ENCODE results near the gene DDX55.

The DDX55 gene

GRCh38 chr12:123645380-123645779, 43.5 kb downstream of the DDX55 start:
- no peak for TF ChIP-seq CTCF (IDR thresholded peaks at IDR 0.05; ENCODE audit: low read depth, low read length)
- Histone ChIP-seq H3K4me1 (no peaks in the 10 kb centered on the region), H3K9me3 (no peaks in the 10 kb centered on the region), H3K36me3 (peaks cover 46% of the 10 kb centered on the region), H3K4me3 (ENCODE audit: low read depth, low read length) (no peak overlapping the region), H3K27me3 (no peaks in the 10 kb centered on the region)
- no peak for DNase-seq

GRCh38 chr12:123645878-123646277, 44.0 kb downstream of the DDX55 start:
- H3K36me3 ChIP-seq: peaks cover 51% of the 10 kb centered on the region
- DNase-seq: no peak
- H3K9me3 ChIP-seq: no peaks in the 10 kb centered on the region
- H3K4me1 ChIP-seq: no peaks in the 10 kb centered on the region
- no peaks in the 10 kb centered on the region for H3K27me3 ChIP-seq
- no peak overlapping the region for H3K4me3 ChIP-seq (ENCODE audit: low read depth, low read length)
- no peak for TF ChIP-seq CTCF (IDR thresholded peaks at IDR 0.05; ENCODE audit: low read depth, low read length)

- H3K9me3 ChIP-seq: no peaks in the 10 kb centered on the region
- H3K27me3 ChIP-seq: no peaks in the 10 kb centered on the region
- H3K36me3 ChIP-seq: peaks cover 59% of the 10 kb centered on the region
- H3K4me3 ChIP-seq (ENCODE audit: low read depth, low read length): no peak overlapping the region
- no peak for DNase-seq
- TF ChIP-seq CTCF (IDR thresholded peaks at IDR 0.05; ENCODE audit: low read depth, low read length): no peak
- no peaks in the 10 kb centered on the region for H3K4me1 ChIP-seq
Observed at GRCh38 chr12:123648401-123648800, 46.5 kb downstream of the DDX55 start.

- Histone ChIP-seq H3K36me3 (peaks cover 51% of the 10 kb centered on the region), H3K4me1 (no peaks in the 10 kb centered on the region), H3K27me3 (no peaks in the 10 kb centered on the region), H3K9me3 (no peaks in the 10 kb centered on the region), H3K4me3 (ENCODE audit: low read depth, low read length) (no peak overlapping the region)
- no peak for TF ChIP-seq CTCF (IDR thresholded peaks at IDR 0.05; ENCODE audit: low read depth, low read length)
- DNase-seq: no peak
Observed at GRCh38 chr12:123654129-123654701, 52.3 kb downstream of the DDX55 start.

- Histone ChIP-seq H3K9me3 (no peaks in the 10 kb centered on the region), H3K4me1 (no peaks in the 10 kb centered on the region), H3K4me3 (ENCODE audit: low read depth, low read length) (no peak overlapping the region), H3K27me3 (no peaks in the 10 kb centered on the region), H3K36me3 (peaks cover 48% of the 10 kb centered on the region)
- DNase-seq: no peak
- no peak for TF ChIP-seq CTCF (IDR thresholded peaks at IDR 0.05; ENCODE audit: low read depth, low read length)
Observed at GRCh38 chr12:123655420-123655819, 53.5 kb downstream of the DDX55 start.

- H3K36me3 ChIP-seq: peaks cover 38% of the 10 kb centered on the region
- DNase-seq: no peak
Observed at GRCh38 chr12:123656392-123656791, 54.5 kb downstream of the DDX55 start.

More at GRCh38 chr12:123656392-123656791, 54.5 kb downstream of the DDX55 start:
- Histone ChIP-seq H3K4me3 (ENCODE audit: low read depth, low read length) (no peak overlapping the region), H3K9me3 (no peaks in the 10 kb centered on the region), H3K4me1 (no peaks in the 10 kb centered on the region), H3K27me3 (no peaks in the 10 kb centered on the region)
- TF ChIP-seq CTCF (IDR thresholded peaks at IDR 0.05; ENCODE audit: low read depth, low read length): no peak

Data from BE2C (cell line).